ENCODE results near the gene FHOD3. TPM values are rescaled to one million over a fixed set of nuclear protein-coding genes. Genes with fewer than 3 reads are reported as not detected.
"Not testable (repeated sequence)": the region's sequence is repeated elsewhere in the genome, so short reads cannot be mapped to it uniquely, and the experiment has no call there.

FHOD3 gene
- total and polyA plus RNA-seq, 5 donors from 2014 or later, result not detected

DNA sequence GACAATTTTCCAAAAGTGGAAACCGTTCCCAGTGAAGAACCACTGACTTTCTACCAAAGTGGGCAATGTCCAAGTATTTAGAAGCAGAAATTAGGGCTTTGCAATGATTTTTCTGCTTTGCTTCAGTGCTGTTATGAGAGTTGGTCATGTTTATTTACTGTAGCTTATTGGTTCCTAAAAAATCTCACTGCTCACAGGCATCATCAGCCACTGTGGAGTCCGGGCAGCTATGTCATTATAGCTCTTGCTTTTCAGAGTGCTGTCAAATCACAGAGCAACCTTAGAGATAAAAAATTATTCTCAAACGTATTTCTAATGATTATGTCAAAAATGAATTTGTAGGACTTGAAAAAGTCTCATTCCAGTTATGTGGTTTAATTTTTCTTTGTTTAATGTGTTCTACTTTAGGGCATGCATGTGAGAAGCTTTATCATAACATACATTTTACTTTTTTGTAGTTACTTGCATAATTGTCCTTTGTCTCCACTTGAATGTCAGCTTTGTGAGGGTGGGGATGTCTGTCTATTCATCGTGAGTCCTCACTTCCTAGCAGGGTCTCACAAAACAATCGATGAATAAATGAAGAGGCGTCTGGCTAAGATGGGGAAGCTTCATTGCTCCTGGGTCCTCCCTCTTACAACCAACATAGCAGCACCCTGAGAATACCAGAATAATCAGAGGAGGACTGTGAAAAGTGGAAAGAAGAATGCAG lies 413.7 kb downstream of the FHOD3 start:
- no peaks in the 10 kb centered on the region for H3K9me3 Mint-ChIP-seq
- H3K36me3 Mint-ChIP-seq, result no peaks in the 10 kb centered on the region
- no peaks in the 10 kb centered on the region for H3K9me3 ChIP-seq (ENCODE audit: control insufficient read depth in 2 of 2, low read length in 2 of 2)
- no peak overlapping the region for H3K27ac Mint-ChIP-seq
- peaks cover 5% of the 10 kb centered on the region for H3K27me3 ChIP-seq (ENCODE audit: control insufficient read depth, insufficient read depth, low read length)
- H3K4me3 ChIP-seq (ENCODE audit: low read depth, low read length), result no peak overlapping the region
- H3K4me3 Mint-ChIP-seq, result no peak overlapping the region
- H3K27me3 Mint-ChIP-seq, result peaks cover 17% of the 10 kb centered on the region
- no peak overlapping the region for H3K27ac ChIP-seq (ENCODE audit: insufficient read depth, low read length, poor library complexity, severe bottlenecking)
- ATAC-seq (ENCODE audit: low read depth in 2 of 2) (no peak), DNase-seq (no peak)
- H3K4me1 ChIP-seq (ENCODE audit: control insufficient read depth, insufficient read depth, low read length, poor library complexity, severe bottlenecking), result no peaks in the 10 kb centered on the region
- no peaks in the 10 kb centered on the region for H3K4me1 Mint-ChIP-seq
- no peaks in the 10 kb centered on the region for H3K36me3 ChIP-seq (ENCODE audit: control insufficient read depth, insufficient read depth, low read length)

DNA sequence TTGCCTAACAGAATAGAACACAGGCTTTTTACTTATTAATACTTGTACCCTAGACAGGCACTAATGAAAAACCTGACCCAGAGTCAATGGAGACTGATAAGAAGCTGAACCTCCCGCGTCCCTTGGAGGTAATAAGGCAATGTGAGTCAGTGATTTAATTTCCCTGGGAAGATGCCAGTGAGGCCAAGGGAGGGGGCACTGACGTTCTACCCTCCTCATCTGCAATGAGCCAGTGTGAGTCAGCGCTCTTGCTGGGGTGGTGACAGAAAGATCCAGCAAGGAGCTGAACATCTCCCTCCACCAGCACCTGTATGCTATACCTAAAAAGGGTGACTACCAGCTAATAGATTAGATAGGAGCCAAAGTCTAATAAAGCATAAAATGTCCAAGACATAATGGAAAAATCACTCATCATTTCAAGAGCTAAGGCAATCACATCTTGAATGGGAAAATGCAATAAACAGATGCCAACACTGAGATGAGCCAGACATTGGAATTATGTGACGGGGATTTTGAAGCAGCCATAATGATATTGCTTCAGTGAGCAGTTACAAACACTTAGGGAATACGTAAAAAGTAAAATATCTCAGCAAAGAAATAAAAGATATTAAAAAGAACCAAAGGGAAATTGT lies 414.4 kb downstream of the FHOD3 start:
- no peak overlapping the region for H3K27ac ChIP-seq (ENCODE audit: insufficient read depth, low read length, poor library complexity, severe bottlenecking)
- H3K9me3 ChIP-seq (ENCODE audit: control insufficient read depth in 2 of 2, low read length in 2 of 2), result no peaks in the 10 kb centered on the region
- peaks cover 5% of the 10 kb centered on the region for H3K27me3 ChIP-seq (ENCODE audit: control insufficient read depth, insufficient read depth, low read length)
- H3K4me3 Mint-ChIP-seq, result no peak overlapping the region
- no peaks in the 10 kb centered on the region for H3K4me1 Mint-ChIP-seq
- no peak overlapping the region for H3K27ac Mint-ChIP-seq
- H3K36me3 Mint-ChIP-seq, result no peaks in the 10 kb centered on the region
- no peak for ATAC-seq (ENCODE audit: low read depth in 2 of 2)
- H3K9me3 Mint-ChIP-seq, result no peaks in the 10 kb centered on the region
- H3K27me3 Mint-ChIP-seq, result peaks cover 14% of the 10 kb centered on the region
- no peaks in the 10 kb centered on the region for H3K36me3 ChIP-seq (ENCODE audit: control insufficient read depth, insufficient read depth, low read length)
- no peaks in the 10 kb centered on the region for H3K4me1 ChIP-seq (ENCODE audit: control insufficient read depth, insufficient read depth, low read length, poor library complexity, severe bottlenecking)
- DNase-seq, result no peak
- no peak overlapping the region for H3K4me3 ChIP-seq (ENCODE audit: low read depth, low read length)

DNA sequence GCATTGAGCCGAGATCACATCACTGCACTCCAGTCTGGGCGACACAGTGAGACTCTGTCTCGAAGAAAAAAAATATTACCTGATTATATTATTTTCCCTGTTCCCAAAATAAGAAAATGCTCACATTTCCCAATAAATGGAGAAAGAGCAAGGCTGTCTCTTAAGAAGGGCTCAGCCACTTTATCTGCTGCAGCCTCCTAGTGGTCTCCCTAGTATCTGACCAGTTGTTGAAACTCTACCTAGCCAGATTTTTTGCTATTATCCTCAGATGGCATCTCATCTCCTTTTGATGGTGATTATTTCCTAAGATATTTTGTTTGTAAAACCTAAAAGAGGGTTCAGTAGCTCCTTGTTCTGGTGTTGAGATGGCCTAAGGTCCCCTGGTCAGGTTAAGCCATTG lies 417.0 kb downstream of the FHOD3 start:
- H3K4me1 Mint-ChIP-seq, result no peaks in the 10 kb centered on the region
- Histone ChIP-seq H3K4me1 (ENCODE audit: control insufficient read depth, insufficient read depth, low read length, poor library complexity, severe bottlenecking) (no peaks in the 10 kb centered on the region), H3K4me3 (ENCODE audit: low read depth, low read length) (no peak overlapping the region), H3K9me3 (ENCODE audit: control insufficient read depth in 2 of 2, low read length in 2 of 2) (no peaks in the 10 kb centered on the region), H3K27ac (ENCODE audit: insufficient read depth, low read length, poor library complexity, severe bottlenecking) (no peak overlapping the region), H3K36me3 (ENCODE audit: control insufficient read depth, insufficient read depth, low read length) (no peaks in the 10 kb centered on the region), H3K27me3 (ENCODE audit: control insufficient read depth, insufficient read depth, low read length) (peaks cover 5% of the 10 kb centered on the region)
- DNase-seq (no peak), ATAC-seq (ENCODE audit: low read depth in 2 of 2) (no peak)
- no peaks in the 10 kb centered on the region for H3K36me3 Mint-ChIP-seq
- H3K27me3 Mint-ChIP-seq, result peaks cover 7% of the 10 kb centered on the region
- no peaks in the 10 kb centered on the region for H3K9me3 Mint-ChIP-seq
- no peak overlapping the region for H3K27ac Mint-ChIP-seq
- no peak overlapping the region for H3K4me3 Mint-ChIP-seq

DNA sequence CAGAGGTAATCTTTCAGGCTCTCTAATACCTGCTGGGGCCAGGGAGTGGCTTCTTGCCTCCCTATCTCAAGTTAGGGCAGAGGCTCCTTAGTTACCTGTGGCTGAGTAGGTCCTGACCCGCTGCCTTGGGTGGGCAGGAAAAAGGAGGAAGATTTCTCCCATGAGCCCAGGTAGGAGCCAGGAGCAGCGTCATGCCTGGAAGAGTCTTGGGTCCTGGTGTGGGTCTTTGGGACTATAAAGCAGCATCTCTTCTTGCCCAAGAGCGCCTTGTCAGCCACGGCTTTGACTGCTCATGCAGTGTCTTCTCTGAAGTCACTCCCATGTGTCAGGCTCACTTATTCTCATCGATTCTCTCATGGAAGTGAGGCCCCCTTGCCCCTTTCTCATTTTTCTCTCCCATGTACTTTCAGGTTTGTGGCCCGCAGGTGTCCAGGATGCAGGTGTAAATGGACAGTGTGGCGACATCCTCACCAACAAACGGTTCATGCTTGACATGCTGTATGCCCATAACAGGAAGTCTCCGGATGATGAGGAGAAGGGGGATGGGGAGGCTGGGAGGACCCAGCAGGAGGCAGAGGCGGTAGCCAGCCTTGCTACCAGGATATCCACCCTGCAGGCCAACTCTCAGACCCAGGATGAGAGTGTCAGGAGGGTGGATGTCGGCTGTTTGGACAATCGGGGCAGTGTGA lies 420.1 kb downstream of the FHOD3 start:
- DNase-seq (no peak), ATAC-seq (ENCODE audit: low read depth in 2 of 2) (no peak)
- no peak overlapping the region for H3K4me3 ChIP-seq (ENCODE audit: low read depth, low read length)
- H3K4me1 ChIP-seq (ENCODE audit: control insufficient read depth, insufficient read depth, low read length, poor library complexity, severe bottlenecking), result no peaks in the 10 kb centered on the region
- no peaks in the 10 kb centered on the region for H3K9me3 ChIP-seq (ENCODE audit: control insufficient read depth in 2 of 2, low read length in 2 of 2)
- H3K36me3 Mint-ChIP-seq, result no peaks in the 10 kb centered on the region
- H3K27me3 ChIP-seq (ENCODE audit: control insufficient read depth, insufficient read depth, low read length), result peaks cover 3% of the 10 kb centered on the region
- no peaks in the 10 kb centered on the region for H3K36me3 ChIP-seq (ENCODE audit: control insufficient read depth, insufficient read depth, low read length)
- peaks cover 11% of the 10 kb centered on the region for H3K27me3 Mint-ChIP-seq
- H3K27ac ChIP-seq (ENCODE audit: insufficient read depth, low read length, poor library complexity, severe bottlenecking), result no peak overlapping the region
- no peaks in the 10 kb centered on the region for H3K9me3 Mint-ChIP-seq
- H3K4me1 Mint-ChIP-seq, result no peaks in the 10 kb centered on the region
- no peak overlapping the region for H3K4me3 Mint-ChIP-seq
- H3K27ac Mint-ChIP-seq, result no peak overlapping the region

- no peaks in the 10 kb centered on the region for H3K4me1 Mint-ChIP-seq
- Histone ChIP-seq H3K4me3 (ENCODE audit: low read depth, low read length) (no peak overlapping the region), H3K4me1 (ENCODE audit: control insufficient read depth, insufficient read depth, low read length, poor library complexity, severe bottlenecking) (no peaks in the 10 kb centered on the region), H3K9me3 (ENCODE audit: control insufficient read depth in 2 of 2, low read length in 2 of 2) (no peaks in the 10 kb centered on the region), H3K27me3 (ENCODE audit: control insufficient read depth, insufficient read depth, low read length) (no peaks in the 10 kb centered on the region), H3K27ac (ENCODE audit: insufficient read depth, low read length, poor library complexity, severe bottlenecking) (no peak overlapping the region), H3K36me3 (ENCODE audit: control insufficient read depth, insufficient read depth, low read length) (no peaks in the 10 kb centered on the region)
- no peak overlapping the region for H3K27ac Mint-ChIP-seq
- no peaks in the 10 kb centered on the region for H3K36me3 Mint-ChIP-seq
- H3K9me3 Mint-ChIP-seq, result no peaks in the 10 kb centered on the region
- peaks cover 8% of the 10 kb centered on the region for H3K27me3 Mint-ChIP-seq
- no peak for ATAC-seq (ENCODE audit: low read depth in 2 of 2)
- DNase-seq, result no peak
- H3K4me3 Mint-ChIP-seq, result no peak overlapping the region
Measured at GRCh38 chr18:36718705-36719328, 421.3 kb downstream of the FHOD3 start.

DNA sequence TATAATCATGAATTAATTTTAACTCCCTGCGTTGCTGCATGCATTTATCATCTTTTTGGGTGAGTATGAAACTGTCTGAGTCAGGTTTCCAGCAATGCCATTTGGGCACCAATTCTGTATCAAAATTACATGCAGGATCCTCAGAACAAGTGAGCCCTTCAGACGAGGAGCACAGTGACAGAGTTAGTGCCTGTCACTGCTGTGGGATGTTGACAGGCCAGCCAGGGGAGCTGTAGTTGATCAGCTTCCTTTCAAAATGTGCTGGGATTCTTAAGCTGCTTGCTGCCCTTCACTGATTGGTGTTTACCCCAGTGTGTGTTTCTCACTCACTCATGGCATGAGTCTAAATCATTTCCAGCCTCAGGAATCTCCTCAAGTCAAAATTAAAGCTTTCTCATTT lies 422.1 kb downstream of the FHOD3 start:
- Mint-ChIP-seq H3K27ac (no peak overlapping the region), H3K4me3 (no peak overlapping the region), H3K9me3 (no peaks in the 10 kb centered on the region), H3K36me3 (no peaks in the 10 kb centered on the region), H3K27me3 (peaks cover 6% of the 10 kb centered on the region), H3K4me1 (no peaks in the 10 kb centered on the region)
- H3K4me1 ChIP-seq (ENCODE audit: control insufficient read depth, insufficient read depth, low read length, poor library complexity, severe bottlenecking), result no peaks in the 10 kb centered on the region
- no peak overlapping the region for H3K27ac ChIP-seq (ENCODE audit: insufficient read depth, low read length, poor library complexity, severe bottlenecking)
- H3K27me3 ChIP-seq (ENCODE audit: control insufficient read depth, insufficient read depth, low read length), result no peaks in the 10 kb centered on the region
- H3K4me3 ChIP-seq (ENCODE audit: low read depth, low read length), result no peak overlapping the region
- DNase-seq (no peak), ATAC-seq (ENCODE audit: low read depth in 2 of 2) (no peak)
- H3K9me3 ChIP-seq (ENCODE audit: control insufficient read depth in 2 of 2, low read length in 2 of 2), result no peaks in the 10 kb centered on the region
- no peaks in the 10 kb centered on the region for H3K36me3 ChIP-seq (ENCODE audit: control insufficient read depth, insufficient read depth, low read length)

- not testable (repeated sequence) for H3K4me3 ChIP-seq (ENCODE audit: low read depth, low read length); H3K4me3 Mint-ChIP-seq; ATAC-seq (ENCODE audit: low read depth in 2 of 2); H3K9me3 Mint-ChIP-seq; H3K36me3 Mint-ChIP-seq; H3K4me1 ChIP-seq (ENCODE audit: control insufficient read depth, insufficient read depth, low read length, poor library complexity, severe bottlenecking); DNase-seq; H3K36me3 ChIP-seq (ENCODE audit: control insufficient read depth, insufficient read depth, low read length); H3K4me1 Mint-ChIP-seq; H3K27ac Mint-ChIP-seq; H3K27ac ChIP-seq (ENCODE audit: insufficient read depth, low read length, poor library complexity, severe bottlenecking); H3K27me3 Mint-ChIP-seq; H3K9me3 ChIP-seq (ENCODE audit: control insufficient read depth in 2 of 2, low read length in 2 of 2); H3K27me3 ChIP-seq (ENCODE audit: control insufficient read depth, insufficient read depth, low read length)
Measured at GRCh38 chr18:36721351-36721750, 423.8 kb downstream of the FHOD3 start.
